Neural progenitor cell (in vitro differentiated cells): ENCODE measurements around the gene HOXC10. TPM values are rescaled to one million over a fixed set of nuclear protein-coding genes. Genes with fewer than 3 reads are reported as not detected.
A peak's percentile ranks its signal among the peaks of the same experiment; 100 is the strongest.

Experiments used
- DNase-seq: peaks from one replicate; pipeline ENCODE4 v3.0.0-alpha.2; 2016; ENCODE audit warnings: low spot score
- H2AFZ ChIP-seq: fragments of 200-600 bp; sonication (generic); replicated peaks from 2 replicates; pipeline ENCODE4 v1.6.1; 2016; ENCODE audit warnings: antibody characterized with exemption
- H3F3A ChIP-seq: fragments of 200-600 bp; sonication (generic); 2 replicates; pipeline ENCODE4 v1.6.1; 2016; ENCODE audit warnings: antibody characterized with exemption, low read depth
- H3K27ac ChIP-seq: fragments of 200-600 bp; sonication (generic); 2 replicates; pipeline ENCODE4 v1.5.1; 2016; ENCODE audit warnings: mild to moderate bottlenecking
- H3K27me3 ChIP-seq: fragments of 200-600 bp; sonication (generic); 2 replicates; pipeline ENCODE4 v1.6.1; 2016; ENCODE audit warnings: mild to moderate bottlenecking, moderate library complexity
- H3K36me3 ChIP-seq: fragments of 200-600 bp; sonication (generic); 2 replicates; pipeline ENCODE4 v1.5.1; 2016
- H3K4me1 ChIP-seq: fragments of 200-600 bp; sonication (generic); 2 replicates; pipeline ENCODE4 v1.6.1; 2016; ENCODE audit warnings: mixed run types
- H3K4me2 ChIP-seq: fragments of 200-600 bp; sonication (generic); 2 replicates; pipeline ENCODE4 v1.6.1; 2016
- H3K4me3 ChIP-seq: fragments of 200-600 bp; sonication (generic); 2 replicates; pipeline ENCODE4 v1.5.1; 2016
- H3K79me2 ChIP-seq: fragments of 200-600 bp; sonication (generic); 2 replicates; pipeline ENCODE4 v1.6.1; 2016; ENCODE audit warnings: low read depth
- H3K9ac ChIP-seq: fragments of 200-600 bp; sonication (generic); 2 replicates; pipeline ENCODE4 v1.6.1; 2016
- H3K9me3 ChIP-seq: fragments of 200-600 bp; sonication (generic); 2 replicates; pipeline ENCODE4 v1.5.1; 2016; ENCODE audit warnings: low read depth
- H4K20me1 ChIP-seq: fragments of 200-600 bp; sonication (generic); 2 replicates; pipeline ENCODE4 v1.6.1; 2016; ENCODE audit warnings: low read depth
- H3K27ac Mint-ChIP-seq: 3 replicates; pipeline ENCODE4 v1.8.0; 2021; ENCODE audit warnings: mixed read lengths
- H3K27me3 Mint-ChIP-seq: 2 replicates; pipeline ENCODE4 v1.8.0; 2022; ENCODE audit warnings: low read depth, mild to moderate bottlenecking, inconsistent platforms, moderate library complexity, mixed read lengths; ENCODE audit not compliant: insufficient read depth
- H3K36me3 Mint-ChIP-seq: 3 replicates; pipeline ENCODE4 v1.8.0; 2021; ENCODE audit warnings: mixed read lengths
- H3K4me1 Mint-ChIP-seq: 3 replicates; pipeline ENCODE4 v1.8.0; 2021; ENCODE audit warnings: mixed read lengths
- H3K4me3 Mint-ChIP-seq: 3 replicates; pipeline ENCODE4 v1.8.0; 2021; ENCODE audit warnings: mild to moderate bottlenecking, moderate library complexity, mixed read lengths
- H3K9me3 Mint-ChIP-seq: 3 replicates; pipeline ENCODE4 v1.8.0; 2020; ENCODE audit warnings: mixed read lengths
- EZH2 ChIP-seq: fragments of 200-600 bp; sonication (generic); IDR thresholded peaks from 2 replicates; pipeline ENCODE4 v1.6.1; 2017; ENCODE audit warnings: antibody characterized with exemption, mild to moderate bottlenecking, moderate library complexity
- EZH2phosphoT487 ChIP-seq: fragments of 200-600 bp; sonication (generic); IDR thresholded peaks from 2 replicates; pipeline ENCODE4 v1.6.1; 2017; ENCODE audit warnings: antibody characterized with exemption
- total RNA-seq: library from RNA; depleted of rRNA; stranded (reverse); fragments of >200 nt; gene quantifications from 2 replicates; pipeline ENCODE4 v1.2.3, GENCODE V29; 2015; ENCODE audit warnings: low replicate concordance
- TF ChIP-seq, protein P1 (sequence below): fragments of 200-600 bp; sonication (generic); IDR thresholded peaks from 2 replicates; pipeline ENCODE4 v1.5.1; 2017; ENCODE audit warnings: antibody characterized with exemption, mild to moderate bottlenecking

Gene HOXC10
- total RNA-seq, 1 donor from 2014 or later: not detected

GRCh38 chr12:53970451-53970850 is 14.5 kb upstream of the HOXC10 start:
- H3K9ac ChIP-seq: no peak overlapping the region
- H3K27ac ChIP-seq: no peak overlapping the region
- no peak overlapping the region for H2AFZ ChIP-seq
- H3K4me3 ChIP-seq: no peak overlapping the region
- H3K27me3 ChIP-seq: peaks cover 100% of the 10 kb centered on the region
- Mint-ChIP-seq H3K4me3 (no peak overlapping the region), H3K27ac (no peak overlapping the region), H3K36me3 (no peaks in the 10 kb centered on the region), H3K4me1 (no peaks in the 10 kb centered on the region), H3K27me3 (peaks cover 94% of the 10 kb centered on the region), H3K9me3 (peaks cover 10% of the 10 kb centered on the region)
- peaks cover 90% of the 10 kb centered on the region for H4K20me1 ChIP-seq
- no peaks in the 10 kb centered on the region for H3K79me2 ChIP-seq
- no peak for DNase-seq
- no peaks in the 10 kb centered on the region for H3K4me1 ChIP-seq
- no peaks in the 10 kb centered on the region for H3K36me3 ChIP-seq
- no peaks in the 10 kb centered on the region for H3F3A ChIP-seq
- TF ChIP-seq EZH2 (peak; percentile 36), EZH2phosphoT487 (peak; percentile 42)
- TF ChIP-seq, protein P1, sequence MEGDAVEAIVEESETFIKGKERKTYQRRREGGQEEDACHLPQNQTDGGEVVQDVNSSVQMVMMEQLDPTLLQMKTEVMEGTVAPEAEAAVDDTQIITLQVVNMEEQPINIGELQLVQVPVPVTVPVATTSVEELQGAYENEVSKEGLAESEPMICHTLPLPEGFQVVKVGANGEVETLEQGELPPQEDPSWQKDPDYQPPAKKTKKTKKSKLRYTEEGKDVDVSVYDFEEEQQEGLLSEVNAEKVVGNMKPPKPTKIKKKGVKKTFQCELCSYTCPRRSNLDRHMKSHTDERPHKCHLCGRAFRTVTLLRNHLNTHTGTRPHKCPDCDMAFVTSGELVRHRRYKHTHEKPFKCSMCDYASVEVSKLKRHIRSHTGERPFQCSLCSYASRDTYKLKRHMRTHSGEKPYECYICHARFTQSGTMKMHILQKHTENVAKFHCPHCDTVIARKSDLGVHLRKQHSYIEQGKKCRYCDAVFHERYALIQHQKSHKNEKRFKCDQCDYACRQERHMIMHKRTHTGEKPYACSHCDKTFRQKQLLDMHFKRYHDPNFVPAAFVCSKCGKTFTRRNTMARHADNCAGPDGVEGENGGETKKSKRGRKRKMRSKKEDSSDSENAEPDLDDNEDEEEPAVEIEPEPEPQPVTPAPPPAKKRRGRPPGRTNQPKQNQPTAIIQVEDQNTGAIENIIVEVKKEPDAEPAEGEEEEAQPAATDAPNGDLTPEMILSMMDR: no peak
- no peak overlapping the region for H3K4me2 ChIP-seq
- H3K9me3 ChIP-seq: no peaks in the 10 kb centered on the region

GRCh38 chr12:53971129-53971528 is 13.8 kb upstream of the HOXC10 start:
- Histone ChIP-seq H3K9ac (no peak overlapping the region), H3K4me3 (no peak overlapping the region), H4K20me1 (peaks cover 92% of the 10 kb centered on the region), H3K4me2 (no peak overlapping the region), H3K9me3 (no peaks in the 10 kb centered on the region), H3F3A (no peaks in the 10 kb centered on the region), H3K4me1 (no peaks in the 10 kb centered on the region), H3K36me3 (no peaks in the 10 kb centered on the region), H3K27ac (no peak overlapping the region), H2AFZ (no peak overlapping the region), H3K27me3 (peaks cover 100% of the 10 kb centered on the region), H3K79me2 (no peaks in the 10 kb centered on the region)
- Mint-ChIP-seq H3K9me3 (peaks cover 10% of the 10 kb centered on the region), H3K36me3 (no peaks in the 10 kb centered on the region), H3K4me3 (no peak overlapping the region), H3K27ac (no peak overlapping the region), H3K27me3 (peaks cover 94% of the 10 kb centered on the region), H3K4me1 (no peaks in the 10 kb centered on the region)
- DNase-seq: no peak
- no peak for TF ChIP-seq EZH2
- TF ChIP-seq, protein P1: no peak
- TF ChIP-seq EZH2phosphoT487: no peak

GRCh38 chr12:53971686-53972085 is 13.3 kb upstream of the HOXC10 start:
- Histone ChIP-seq H3K4me2 (no peak overlapping the region), H3K27ac (no peak overlapping the region), H3F3A (no peaks in the 10 kb centered on the region), H3K4me1 (no peaks in the 10 kb centered on the region), H3K27me3 (peaks cover 100% of the 10 kb centered on the region), H3K4me3 (no peak overlapping the region), H3K9me3 (no peaks in the 10 kb centered on the region), H2AFZ (no peak overlapping the region), H3K9ac (no peak overlapping the region), H3K79me2 (no peaks in the 10 kb centered on the region), H4K20me1 (peaks cover 91% of the 10 kb centered on the region), H3K36me3 (no peaks in the 10 kb centered on the region)
- TF ChIP-seq, protein P1: no peak
- peak; percentile 51 for TF ChIP-seq EZH2
- Mint-ChIP-seq H3K4me1 (no peaks in the 10 kb centered on the region), H3K36me3 (no peaks in the 10 kb centered on the region), H3K27ac (no peak overlapping the region), H3K4me3 (no peak overlapping the region), H3K27me3 (peaks cover 94% of the 10 kb centered on the region), H3K9me3 (peaks cover 10% of the 10 kb centered on the region)
- DNase-seq: no peak
